ENCODE measurements around the gene ZNRD2.

Gene ZNRD2

DNA sequence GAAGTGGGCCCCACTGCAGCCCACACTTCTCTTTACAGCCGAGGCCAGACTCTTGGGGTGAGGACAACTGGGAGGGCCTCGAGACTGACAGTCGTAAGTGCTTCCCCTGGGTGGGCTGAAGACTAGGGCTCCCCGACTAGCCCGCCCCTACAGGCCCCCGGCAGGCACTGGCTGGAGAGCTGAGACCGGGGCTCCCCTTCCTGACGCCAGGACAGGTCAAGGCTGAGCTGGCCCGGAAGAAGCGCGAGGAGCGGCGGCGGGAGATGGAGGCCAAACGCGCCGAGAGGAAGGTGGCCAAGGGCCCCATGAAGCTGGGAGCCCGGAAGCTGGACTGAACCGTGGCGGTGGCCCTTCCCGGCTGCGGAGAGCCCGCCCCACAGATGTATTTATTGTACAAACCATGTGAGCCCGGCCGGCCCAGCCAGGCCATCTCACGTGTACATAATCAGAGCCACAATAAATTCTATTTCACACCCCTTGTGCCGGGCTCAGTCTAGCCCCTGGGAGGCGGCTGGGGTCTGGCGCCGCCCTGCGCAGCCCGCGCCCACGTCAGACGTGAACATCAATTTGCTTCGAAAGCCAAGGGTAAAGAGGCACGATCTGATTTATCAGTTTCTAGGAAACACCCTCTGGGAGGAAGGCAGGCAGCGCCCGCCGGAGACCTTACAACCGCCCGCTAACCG, 31.9 kb upstream of the ZNRD2 start:
- DNase-seq: no peak

DNA sequence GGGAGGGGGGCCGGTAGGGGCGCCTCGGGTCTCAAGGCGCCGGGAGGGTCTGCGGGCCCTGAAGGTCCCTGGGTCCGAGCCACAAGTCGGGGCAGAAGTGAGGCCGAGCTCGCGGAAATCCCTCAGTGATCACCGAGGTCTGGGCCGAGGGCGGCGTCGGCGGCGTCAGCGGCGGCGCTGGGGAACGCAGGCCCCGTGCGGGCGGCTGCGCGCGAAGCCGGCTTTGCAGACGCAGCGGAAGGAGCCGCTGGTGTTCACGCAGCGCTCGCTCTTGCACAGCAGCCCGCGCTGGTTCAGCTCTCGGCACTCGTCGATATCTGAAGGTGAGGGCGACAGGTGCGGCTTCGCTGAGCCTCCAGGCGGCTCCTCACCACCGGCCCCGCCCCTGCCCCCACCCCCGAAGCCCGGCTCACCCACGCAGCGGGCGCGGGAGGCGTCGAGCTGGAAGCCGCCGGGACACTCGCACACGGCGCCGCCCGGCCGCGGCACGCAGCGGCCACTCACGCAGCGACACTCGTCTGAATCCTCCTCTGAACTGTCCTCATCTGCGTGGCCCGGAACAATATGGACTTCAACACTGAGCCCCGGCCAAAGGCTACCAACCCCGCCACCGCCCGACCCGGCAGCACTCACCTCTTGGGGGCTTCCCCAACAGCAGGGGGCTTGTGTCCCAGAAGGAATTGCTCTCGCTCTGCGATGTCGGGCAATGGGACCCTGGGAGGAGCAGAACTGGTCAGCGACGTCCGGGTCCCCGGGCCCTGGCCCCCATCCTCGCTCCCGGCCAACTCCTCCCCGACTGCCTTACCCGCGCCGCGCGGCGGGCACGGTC, 31.1 kb upstream of the ZNRD2 start:
- no peak for DNase-seq

DNA sequence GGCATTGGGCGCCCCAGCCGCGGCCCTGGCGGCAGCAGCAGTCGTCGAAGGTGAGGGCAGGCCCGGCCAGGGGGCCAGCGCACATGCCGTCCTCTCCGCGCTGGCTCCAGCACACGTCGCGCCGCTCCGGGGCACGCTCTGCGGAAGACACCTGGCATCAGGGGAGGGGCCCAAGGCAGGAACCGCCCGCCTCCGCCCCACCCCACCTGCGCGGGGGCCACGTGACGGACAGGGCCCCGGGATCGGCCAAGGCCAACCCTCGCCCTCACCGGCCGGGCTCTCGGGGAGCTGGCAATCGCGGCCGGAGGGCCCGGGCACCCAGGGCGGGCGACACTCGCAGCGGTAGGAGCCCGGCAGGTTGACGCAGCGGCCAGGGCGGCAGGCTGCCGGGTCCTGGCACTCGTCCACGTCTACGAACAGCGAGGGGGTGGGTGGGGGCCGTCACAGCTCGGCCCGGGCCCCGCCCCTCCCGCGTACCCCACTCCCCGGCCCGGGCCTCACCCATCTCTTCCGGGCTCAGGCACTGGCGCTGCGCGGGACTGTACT, 30.5 kb upstream of the ZNRD2 start:
- no peak for DNase-seq

DNA sequence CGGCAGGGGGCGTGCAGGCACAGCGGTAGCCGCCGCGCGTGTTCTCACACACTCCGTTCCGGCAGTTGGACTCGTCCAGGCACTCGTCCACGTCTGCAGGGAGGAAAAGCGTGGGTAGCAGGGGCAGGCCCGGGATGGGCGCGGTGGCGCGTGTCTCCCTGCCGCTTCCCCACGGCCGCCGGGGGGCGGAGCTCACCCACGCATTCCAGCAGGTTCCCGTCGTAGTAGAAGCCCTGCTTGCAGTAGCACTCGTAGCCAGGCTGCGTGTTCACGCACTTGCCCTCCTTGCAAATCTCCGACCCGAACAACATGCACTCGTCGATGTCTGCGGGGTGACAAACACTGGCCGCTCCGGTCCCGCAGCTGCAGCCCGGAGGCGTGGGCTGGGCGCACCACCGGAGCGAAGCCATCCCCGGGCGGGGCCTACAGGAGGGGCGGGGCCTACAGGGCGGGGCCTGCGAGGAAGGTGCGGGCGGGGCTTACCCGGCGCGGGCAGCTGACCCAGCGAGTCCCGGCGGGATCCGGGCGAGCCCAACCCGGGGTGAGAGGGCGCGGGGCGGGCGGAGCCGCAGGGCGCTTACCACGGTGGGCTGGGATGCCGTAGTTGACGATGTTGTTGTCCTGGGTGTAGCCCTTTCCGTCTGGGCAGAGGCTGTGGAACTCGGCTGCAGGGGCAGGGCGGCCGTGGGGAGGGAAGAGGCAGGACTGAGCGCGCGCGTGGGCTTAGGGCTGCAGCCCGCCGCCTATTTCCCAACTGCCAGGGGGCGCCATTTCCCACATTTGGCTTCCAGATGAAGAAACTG, 29.8 kb upstream of the ZNRD2 start:
- DNase-seq: peak; percentile 84

DNA sequence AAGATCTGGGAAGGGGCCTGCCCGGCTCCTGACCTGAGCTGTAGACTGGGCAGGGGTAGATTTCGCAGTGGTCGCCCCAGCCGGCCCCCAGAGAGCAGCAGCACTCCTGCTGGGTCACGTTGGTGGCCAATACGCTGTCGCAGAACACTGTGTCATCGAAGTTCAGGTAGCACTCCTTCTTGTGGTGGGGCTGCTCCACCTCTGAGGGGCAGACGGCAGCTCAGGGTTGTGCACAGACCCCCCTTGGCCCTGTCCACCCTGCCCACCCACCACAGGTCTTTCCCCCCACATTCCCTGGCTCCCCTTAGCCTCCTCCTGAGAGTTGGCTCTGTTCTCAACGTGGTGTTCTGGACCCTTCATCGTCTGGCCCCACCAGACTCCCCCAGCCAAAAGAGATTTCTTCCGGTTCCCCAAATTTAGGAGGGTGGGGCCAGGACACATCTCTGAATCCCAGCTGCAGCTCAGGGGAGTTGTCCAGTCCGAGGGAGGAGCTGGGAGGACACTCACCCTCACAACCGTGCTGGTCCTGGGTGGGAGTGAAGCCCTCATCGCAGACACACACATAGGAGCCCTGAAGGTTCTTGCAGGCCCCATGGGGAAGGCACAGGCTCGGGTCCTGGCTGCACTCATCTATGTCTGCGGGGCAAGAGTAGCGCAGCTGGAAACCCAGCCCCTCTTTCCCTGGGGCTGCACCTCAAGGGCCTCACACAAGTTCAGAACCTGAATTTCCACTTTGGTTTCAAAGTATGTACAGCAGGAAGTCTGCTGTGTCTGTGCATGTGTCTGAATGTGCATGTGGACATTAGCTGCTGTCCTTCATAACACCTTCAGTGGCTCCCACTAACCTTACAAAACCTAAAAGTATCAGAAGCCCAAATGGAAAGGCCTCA, 28.9 kb upstream of the ZNRD2 start:
- DNase-seq: no peak

DNA sequence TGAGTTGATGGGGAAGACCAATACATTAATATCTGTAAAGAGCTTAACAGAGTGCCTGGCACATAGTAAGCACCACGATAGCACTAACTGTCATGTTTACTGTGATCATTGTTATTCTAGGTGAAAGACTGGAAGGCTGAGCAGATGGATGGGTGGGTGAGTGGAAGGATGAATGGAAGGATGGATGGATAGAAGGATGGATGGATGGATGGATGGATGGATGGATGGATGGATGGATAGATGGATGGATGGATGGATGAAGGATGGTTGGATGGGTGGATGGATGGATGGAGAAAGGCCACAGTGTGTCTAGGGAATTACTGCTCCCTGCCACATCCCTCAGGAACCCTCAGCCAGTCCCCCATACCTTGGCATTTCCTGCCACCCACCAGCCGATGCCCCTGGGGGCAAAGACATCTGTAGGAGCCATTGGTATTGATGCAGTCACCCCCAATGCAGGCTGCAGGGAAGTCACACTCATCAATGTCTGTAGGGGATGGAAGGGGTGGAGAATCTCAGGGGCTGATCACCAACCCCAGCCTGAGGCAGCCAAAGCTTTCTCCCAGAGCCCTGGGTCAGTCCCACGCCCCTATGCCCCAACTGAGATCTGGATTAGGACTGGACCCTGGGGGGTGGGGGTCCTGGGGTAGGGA, 27.4 kb upstream of the ZNRD2 start:
- no peak for DNase-seq

DNA sequence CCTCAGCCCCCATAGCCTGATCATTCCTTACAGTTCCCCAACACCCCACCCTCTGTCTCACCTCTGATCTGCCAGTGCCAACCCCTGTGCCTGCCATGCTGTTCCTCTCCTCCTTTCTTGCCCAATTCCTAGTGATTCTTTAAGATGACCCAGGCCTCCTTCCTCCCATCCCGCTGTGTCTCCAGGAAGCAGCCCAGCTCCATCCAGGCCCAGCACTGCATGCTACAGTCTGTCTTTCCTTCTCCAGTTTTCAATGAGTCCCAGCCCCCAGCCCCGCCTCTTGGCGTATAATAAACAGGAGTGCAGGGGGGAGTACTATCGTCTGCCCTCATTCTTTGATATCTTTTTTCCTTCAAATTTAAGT, 24.4 kb upstream of the ZNRD2 start:
- no peak for DNase-seq

DNA sequence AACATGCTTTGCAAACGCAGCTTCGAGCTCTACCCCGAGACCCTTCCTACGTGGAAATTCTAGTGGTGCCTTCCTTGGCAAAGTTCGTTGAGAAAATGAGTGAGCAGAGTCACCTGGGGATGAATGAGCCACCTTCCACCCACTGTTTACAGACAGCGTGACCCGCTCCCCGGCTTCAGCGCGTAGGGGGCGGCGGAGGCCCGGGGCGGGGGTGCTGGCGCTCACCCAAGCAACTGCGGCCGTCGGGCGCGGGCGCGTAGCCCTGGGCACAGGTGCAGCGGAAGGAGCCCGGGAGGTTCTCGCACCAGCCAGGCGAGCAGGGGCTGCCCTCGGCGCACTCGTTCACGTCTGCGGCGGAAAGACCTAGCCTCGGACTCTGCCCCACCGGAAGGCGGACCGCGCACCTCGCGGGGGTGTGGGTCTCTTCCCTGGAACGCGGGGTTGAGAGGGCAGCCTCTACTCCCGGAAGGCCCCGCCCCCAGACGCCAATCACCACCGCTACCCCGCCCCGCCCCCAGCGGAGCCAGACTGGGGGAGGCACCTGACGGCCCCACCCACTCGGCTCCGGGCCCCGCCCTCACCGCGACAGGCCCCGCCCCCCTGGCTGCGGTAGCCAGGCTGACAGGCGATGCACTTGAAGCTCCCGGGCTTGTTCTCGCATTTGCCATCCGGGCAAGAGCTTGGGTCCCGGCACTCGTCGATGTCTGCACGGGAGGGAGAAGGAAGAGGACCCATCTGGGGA, 23.9 kb upstream of the ZNRD2 start:
- DNase-seq: peak; percentile 21

DNA sequence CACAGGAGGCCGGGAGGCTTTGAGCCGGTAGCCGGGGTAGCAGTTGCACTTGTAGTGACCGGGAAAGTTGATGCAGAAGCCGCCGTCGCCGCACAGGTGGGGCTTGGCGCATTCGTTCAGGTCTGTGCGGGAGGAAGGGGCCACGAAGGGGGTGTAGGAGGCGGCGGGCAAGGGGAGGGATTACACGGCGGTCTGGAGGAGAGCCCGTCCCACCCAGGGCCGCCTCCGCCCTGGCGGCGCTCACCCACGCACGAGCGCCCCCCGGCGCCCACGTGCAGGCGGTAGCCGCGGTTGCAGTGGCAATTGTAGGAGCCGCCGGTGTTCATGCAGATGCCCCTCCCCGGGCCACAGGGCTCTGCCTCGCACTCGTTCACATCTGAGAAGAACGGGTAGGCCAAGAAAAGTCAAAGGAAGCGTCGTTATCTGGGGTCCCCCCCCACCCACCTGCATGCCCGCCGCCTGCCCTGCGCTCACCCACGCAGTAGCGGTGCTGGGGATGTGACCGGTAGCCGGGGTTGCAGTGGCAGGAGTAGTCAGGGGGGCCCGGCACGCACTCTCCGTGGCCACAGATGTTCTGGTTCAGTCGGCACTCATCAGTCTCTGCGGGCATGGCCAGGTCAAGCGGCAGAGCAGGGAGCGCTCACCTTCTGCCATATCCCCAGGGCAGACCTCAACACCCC, 22.7 kb upstream of the ZNRD2 start:
- DNase-seq: no peak

DNA sequence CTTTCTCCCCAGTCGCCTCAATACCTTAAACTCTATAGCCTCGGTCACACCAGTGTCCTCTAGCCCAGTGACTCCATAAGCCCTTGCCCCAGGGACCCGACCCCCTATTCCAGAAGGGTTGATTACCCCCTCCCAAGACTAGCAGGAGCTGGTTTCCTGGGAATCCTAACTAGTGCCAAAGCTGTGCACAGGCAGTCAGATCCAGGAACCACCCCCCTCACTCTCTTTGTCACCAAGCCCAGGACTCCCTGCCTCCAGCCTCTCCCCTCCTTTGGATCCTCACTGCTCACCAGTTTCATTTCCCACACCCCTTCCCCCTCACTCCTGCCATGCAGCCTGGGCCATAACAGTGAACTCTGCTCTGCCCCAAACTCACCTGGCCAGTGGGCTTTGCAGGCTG, 21.9 kb upstream of the ZNRD2 start:
- DNase-seq: no peak

DNA sequence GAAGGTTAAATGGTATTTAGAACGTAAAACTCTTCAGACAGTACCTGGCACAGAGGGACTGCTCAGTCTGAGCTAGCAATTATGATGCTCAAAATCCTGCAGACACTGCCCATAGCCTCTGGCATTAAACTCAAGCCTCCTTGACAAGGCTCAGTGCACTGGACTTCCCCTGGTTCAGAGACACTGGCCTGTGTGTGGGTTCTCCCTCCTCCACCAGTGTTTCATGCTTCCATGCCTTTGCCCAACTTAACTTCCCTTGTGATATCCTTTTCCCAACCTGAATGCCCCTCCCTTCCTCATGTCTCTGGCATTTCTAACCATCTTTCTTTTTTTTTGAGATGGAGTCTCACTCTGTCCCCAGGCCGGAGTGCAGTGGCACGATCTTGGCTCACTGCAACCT, 21.2 kb upstream of the ZNRD2 start:
- DNase-seq: no peak

DNA sequence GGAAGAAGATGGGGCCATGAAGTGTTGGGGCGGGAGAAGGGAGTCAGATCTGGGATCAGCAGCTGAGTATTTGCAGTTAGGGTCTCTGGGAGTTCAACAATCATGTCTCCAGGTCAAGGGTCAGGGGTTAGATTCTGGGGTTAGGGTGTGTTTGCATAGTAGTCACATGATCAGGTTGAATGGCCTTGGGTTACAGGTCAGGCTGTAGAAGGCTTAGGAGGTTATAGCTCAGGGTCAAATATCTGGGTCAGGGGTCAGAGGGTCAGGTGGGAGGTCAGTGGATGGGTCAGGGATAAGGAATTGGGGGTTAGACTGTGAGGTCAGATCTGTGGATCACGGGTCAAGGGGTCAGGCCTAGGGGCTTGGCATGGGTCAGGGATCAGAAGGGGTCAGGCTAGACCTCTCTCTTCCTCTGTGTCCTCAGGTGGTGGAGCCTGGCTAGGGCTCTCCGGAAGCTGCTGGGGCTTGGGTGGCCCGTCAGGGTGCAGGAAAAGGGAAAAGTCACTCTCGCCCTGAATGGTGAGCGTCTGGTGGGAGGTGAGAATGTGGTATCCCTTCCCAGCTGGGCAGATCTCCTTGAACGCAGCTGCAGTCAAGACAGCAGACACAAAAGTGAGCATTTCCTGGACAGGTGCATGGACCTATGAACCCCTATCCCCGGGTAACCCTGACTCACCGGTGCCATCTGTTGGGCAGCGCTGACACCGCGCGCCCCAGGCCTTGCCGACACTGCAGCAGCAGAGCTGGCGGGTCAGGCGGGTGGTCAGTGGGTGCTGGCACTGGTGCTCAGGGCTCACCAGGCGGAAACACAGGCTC, 18.5 kb upstream of the ZNRD2 start:
- DNase-seq: no peak

DNA sequence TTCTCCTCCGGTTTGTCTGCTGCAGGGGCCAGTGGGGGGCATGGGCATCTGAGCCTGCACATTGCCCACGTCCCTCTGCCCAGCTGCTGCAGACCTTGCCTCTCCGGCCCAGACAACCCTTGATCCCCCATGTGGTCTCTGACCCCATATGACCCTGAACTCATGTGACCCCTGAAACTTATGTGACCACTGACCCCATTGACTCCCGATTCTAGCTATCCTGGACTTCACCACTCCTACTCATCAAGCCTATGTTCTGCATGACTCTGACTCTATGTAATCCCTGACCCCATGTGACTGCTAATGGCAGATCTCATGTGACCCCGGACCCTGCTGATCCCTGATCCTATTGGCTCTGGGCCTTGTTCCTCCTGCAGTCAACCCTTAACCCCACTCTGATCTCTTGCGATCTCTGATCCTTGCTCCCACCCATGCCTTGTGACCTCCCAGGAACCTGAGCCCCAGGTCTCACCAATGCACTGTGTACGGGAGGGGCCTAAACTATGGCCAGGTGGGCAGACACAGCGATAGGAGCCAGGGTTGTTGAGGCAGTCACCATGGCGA, 17.8 kb upstream of the ZNRD2 start:
- DNase-seq: no peak

DNA sequence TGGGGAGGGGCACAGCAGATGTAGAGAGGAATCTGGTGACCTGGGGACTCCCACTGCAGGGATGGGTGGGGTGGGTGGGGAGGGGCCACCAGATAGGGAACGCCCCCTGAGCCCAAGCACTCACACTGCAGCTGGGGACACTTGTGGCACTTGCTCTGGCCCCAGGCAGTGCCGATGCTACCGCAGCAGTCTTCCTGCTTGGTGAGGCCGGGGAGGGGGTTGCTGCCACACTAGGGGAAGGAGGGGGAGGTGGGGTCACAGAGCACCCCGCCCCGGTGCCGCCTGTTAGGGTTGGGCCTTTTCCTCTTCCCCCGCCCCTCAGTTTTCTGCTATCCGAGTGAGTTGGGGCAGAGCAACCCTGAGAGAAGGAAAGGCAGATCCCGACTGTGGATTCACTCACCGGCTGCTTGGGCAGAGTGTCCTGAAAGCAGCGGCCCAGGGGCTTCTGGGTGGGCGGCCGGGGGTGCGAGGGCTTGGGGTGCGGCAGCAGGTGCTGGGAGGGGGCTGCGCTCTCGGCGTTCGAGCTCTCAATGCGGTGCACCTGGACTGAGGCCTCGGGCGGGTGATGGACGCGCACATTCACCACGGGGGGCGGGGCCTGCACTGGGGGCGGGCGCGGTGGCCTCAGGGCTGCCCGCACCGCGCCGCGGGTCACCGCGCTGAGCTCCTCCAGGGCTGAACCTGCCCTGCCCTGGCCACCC, 16.8 kb upstream of the ZNRD2 start:
- no peak for DNase-seq

DNA sequence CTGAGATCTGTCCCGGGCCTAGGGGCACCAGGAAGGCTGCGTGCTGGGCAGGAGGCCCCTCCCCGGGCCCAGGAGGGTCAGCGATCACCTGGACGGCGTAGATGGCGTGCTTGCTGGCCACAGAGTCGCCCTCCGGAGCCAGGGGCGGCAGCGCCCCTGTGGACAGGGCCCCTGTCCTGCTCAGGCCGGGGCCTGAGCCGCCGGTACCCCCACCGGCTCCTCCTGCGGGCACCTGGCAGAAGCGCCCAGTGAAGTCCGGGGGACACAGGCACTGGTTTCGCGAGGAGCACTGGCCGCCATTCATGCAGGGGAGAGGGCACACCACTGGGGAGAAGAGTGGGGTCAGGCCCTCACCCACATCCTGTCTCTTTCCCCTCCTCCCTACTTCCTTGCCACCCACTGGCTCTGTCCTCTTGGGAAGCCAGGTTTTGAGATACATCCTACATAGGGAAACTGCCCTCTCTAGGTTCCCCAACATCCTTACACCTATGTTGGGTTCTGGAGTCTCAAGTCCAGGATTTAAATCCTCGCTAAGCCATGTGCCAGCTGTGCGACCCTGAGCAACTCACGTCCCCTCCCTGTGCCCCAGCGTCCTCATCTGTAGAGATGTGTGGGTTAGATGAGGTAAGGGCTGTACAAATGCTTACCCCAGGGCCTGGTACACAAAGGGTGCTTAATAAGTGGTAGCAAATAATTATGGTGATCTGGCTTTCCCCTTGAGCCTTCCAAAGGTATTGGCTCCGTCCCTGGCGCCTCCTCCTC, 16.0 kb upstream of the ZNRD2 start:
- DNase-seq: no peak

DNA sequence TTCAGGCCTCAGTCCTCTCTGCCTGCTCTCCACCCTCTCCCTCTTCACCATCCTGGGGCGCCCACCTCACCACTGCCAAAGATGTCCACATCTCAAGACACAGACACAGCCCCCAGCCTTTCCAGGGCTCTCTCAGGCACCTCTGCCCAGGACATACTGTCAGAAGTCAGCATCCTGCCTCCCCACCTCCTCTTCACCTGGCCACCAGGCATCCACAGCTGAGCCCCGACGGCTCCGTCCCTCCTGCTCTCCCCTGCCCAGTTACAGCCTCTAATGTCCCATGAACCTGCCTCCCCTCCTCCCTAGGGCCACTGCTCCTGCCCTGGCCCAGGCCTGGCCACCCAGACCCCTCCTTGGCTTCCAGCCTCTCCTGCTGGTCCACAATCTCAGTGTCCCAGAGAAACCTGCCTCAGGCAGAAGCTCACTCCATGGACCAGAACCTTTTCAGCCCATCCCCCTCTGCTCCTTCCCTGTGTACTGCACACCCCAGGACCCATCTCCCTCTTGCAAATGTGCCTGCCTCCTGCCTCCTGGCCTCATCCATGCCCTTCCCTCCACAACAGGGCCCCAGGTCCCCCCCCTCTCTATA, 15.3 kb upstream of the ZNRD2 start:
- DNase-seq: no peak

DNA sequence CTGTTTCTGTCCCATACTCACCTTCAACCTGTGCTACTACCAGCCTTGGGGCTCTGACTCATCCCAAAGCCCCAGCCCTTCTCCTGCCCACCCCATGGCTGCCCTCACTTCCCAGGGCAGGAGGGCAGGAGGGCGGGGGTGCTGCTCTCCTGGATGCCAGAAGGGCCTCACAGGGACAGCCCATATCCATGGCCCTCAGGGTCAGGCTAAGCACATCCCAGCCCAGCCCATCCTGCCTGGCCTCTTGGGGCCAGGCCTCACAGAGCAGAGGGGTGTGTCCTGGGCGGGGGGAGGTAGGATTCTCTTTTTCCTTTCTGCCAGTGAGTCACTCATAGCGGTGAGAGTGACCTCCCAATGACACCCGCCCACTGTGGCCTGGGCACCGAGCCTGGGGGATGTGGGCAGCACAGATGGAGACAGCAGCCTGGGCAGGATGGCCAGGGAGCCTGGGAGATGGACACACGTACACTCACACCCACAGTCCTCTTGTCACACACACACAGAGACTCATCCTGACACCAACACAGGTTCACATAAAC, 14.5 kb upstream of the ZNRD2 start:
- DNase-seq: peak; percentile 92

All from fibroblast of skin of back (primary cell).